ENCODE results near the gene MBOAT7.
"Not testable (repeated sequence)": the region's sequence is repeated elsewhere in the genome, so short reads cannot be mapped to it uniquely, and the experiment has no call there.

Gene MBOAT7

GRCh38 chr19:54219702-54220101, 30.3 kb upstream of the MBOAT7 start:
- DNase-seq (ENCODE audit: low spot score); POLR2A ChIA-PET (ENCODE audit: low non-redundant PET); CTCF ChIA-PET; H3K27ac ChIP-seq: not testable (repeated sequence)

GRCh38 chr19:54218960-54219661, 29.7 kb upstream of the MBOAT7 start:
- ChIA-PET CTCF (no interaction called here), POLR2A (ENCODE audit: low non-redundant PET) (no interaction called here)
- no peak overlapping the region for H3K27ac ChIP-seq
- no peak for TF ChIP-seq CTCF (conservative IDR thresholded peaks at IDR 0.05; ENCODE audit: low read depth)
- DNase-seq (ENCODE audit: low spot score): no peak

- no peak for TF ChIP-seq CTCF (conservative IDR thresholded peaks at IDR 0.05; ENCODE audit: low read depth)
- no peak for DNase-seq (ENCODE audit: low spot score)
- CTCF ChIA-PET: no interaction called here
- no peak overlapping the region for H3K27ac ChIP-seq
- POLR2A ChIA-PET (ENCODE audit: low non-redundant PET): no interaction called here
Measured at GRCh38 chr19:54218259-54218658, 28.9 kb upstream of the MBOAT7 start.

GRCh38 chr19:54217517-54218247, 28.3 kb upstream of the MBOAT7 start:
- POLR2A ChIA-PET (ENCODE audit: low non-redundant PET); DNase-seq (ENCODE audit: low spot score); H3K27ac ChIP-seq; CTCF ChIA-PET: not testable (repeated sequence)

GRCh38 chr19:54216869-54217268, 27.5 kb upstream of the MBOAT7 start:
- no peak for TF ChIP-seq CTCF (conservative IDR thresholded peaks at IDR 0.05; ENCODE audit: low read depth)
- ChIA-PET CTCF (no interaction called here), POLR2A (ENCODE audit: low non-redundant PET) (no interaction called here)
- H3K27ac ChIP-seq: no peak overlapping the region
- DNase-seq (ENCODE audit: low spot score): no peak

- H3K27ac ChIP-seq; POLR2A ChIA-PET (ENCODE audit: low non-redundant PET); CTCF ChIA-PET; DNase-seq (ENCODE audit: low spot score): not testable (repeated sequence)
Measured at GRCh38 chr19:54214734-54215133, 25.4 kb upstream of the MBOAT7 start.

- H3K27ac ChIP-seq; CTCF ChIA-PET; POLR2A ChIA-PET (ENCODE audit: low non-redundant PET); DNase-seq (ENCODE audit: low spot score): not testable (repeated sequence)
Measured at GRCh38 chr19:54214217-54214616, 24.8 kb upstream of the MBOAT7 start.

- ChIA-PET POLR2A (ENCODE audit: low non-redundant PET) (no interaction called here), CTCF (no interaction called here)
- no peak for DNase-seq (ENCODE audit: low spot score)
- TF ChIP-seq CTCF (conservative IDR thresholded peaks at IDR 0.05; ENCODE audit: low read depth): no peak
- H3K27ac ChIP-seq: peak overlapping the region; percentile 85
Measured at GRCh38 chr19:54211235-54211634, 21.9 kb upstream of the MBOAT7 start.

All from RWPE1 (cell line).